Muscle layer of colon (tissue), 2 donors: ENCODE results near the gene LACRT.
"Not testable (repeated sequence)": the region's sequence is repeated elsewhere in the genome, so short reads cannot be mapped to it uniquely, and the experiment has no call there.

Source experiments
- H3K27ac ChIP-seq: one replicate; pipeline ENCODE4 v1.7.0; 2013; ENCODE audit warnings: low read depth, mild to moderate bottlenecking, low read length, moderate library complexity
- H3K27me3 ChIP-seq, 2 donors: one replicate each; pipeline ENCODE4 v1.7.0; 2013; ENCODE audit warnings: low read length in 2 of 2, mild to moderate bottlenecking in 2 of 2; ENCODE audit not compliant: insufficient read depth in 2 of 2, control insufficient read depth in 1 of 2
- H3K36me3 ChIP-seq: one replicate; pipeline ENCODE4 v1.7.0; 2013; ENCODE audit warnings: mild to moderate bottlenecking, low read length; ENCODE audit not compliant: insufficient read depth
- H3K4me1 ChIP-seq: one replicate; pipeline ENCODE4 v1.7.0; 2013; ENCODE audit warnings: mild to moderate bottlenecking, low read length; ENCODE audit not compliant: insufficient read depth
- H3K4me3 ChIP-seq, 2 donors: one replicate each; pipeline ENCODE4 v1.7.0; 2013; ENCODE audit warnings: low read length in 2 of 2, low read depth in 1 of 2, mild to moderate bottlenecking in 1 of 2, moderate library complexity in 1 of 2
- H3K9ac ChIP-seq: one replicate; pipeline ENCODE4 v1.7.0; 2013; ENCODE audit warnings: low read length
- H3K9me3 ChIP-seq: one replicate; pipeline ENCODE4 v1.7.0; 2013; ENCODE audit warnings: mild to moderate bottlenecking, low read length
- donor health status: abdominal sarcoma.
- donor health status: Adenocarcinoma of cecum.

The LACRT gene, protein sequence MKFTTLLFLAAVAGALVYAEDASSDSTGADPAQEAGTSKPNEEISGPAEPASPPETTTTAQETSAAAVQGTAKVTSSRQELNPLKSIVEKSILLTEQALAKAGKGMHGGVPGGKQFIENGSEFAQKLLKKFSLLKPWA

DNA sequence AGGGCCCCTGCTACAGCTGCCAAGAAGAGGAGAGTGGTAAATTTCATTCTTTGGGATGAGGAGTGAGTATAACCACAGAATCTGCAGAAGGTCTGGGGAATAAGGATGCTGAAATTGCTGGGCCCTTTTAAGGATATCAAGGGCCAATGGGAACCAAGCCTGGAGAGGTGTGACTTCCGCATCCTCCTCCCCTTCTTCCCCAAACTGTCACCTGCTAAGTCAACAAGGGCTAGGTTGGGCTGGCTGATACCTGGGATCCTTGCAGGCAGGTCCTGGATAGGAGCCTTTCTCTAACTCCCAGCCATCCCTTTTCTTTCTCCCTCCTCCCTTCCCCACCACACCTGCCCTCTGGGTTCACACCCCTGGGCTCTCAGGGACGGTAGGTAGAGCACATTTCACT is at the start of gene LACRT:
Gene LACRT, minus strand, starts transcription at position 101 of the 400 bp plus-strand sequence. Its CDS starts 54 bp downstream, at position 47.
- H3K27me3 ChIP-seq, result no peaks in the 10 kb centered on the region
- H3K36me3 ChIP-seq, result no peaks in the 10 kb centered on the region
- H3K9ac ChIP-seq, result no peak within 1 kb of the TSS
- H3K9me3 ChIP-seq, result no peaks in the 10 kb centered on the region
- H3K27ac ChIP-seq, result no peak within 1 kb of the TSS
- no peak within 1 kb of the TSS for H3K4me3 ChIP-seq
- no peaks in the 10 kb centered on the region for H3K4me1 ChIP-seq

DNA sequence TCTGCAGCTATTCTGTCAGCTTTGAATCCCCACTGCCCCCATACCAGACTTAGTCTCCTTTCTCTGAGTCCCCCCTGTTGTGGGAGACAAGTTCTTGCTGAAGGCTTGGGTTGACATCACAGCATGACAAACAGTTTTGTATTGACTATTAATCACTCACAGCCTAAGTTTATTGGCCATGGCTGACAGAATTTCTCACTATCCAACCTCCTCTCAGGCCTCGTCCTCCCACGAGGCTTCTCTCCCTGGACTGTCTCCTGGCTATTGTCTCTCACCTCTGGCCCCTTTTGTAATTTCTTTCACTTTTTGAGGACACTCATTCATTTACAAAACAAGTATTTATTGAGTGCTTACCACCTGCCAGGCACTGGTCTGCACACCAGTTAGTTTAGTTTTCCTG is 48.7 kb upstream of the LACRT start:
- H3K27me3 ChIP-seq, result no peaks in the 10 kb centered on the region
- H3K9ac ChIP-seq, result no peak overlapping the region
- no peaks in the 10 kb centered on the region for H3K4me1 ChIP-seq
- no peak overlapping the region for H3K27ac ChIP-seq
- H3K4me3 ChIP-seq, result no peak overlapping the region
- no peaks in the 10 kb centered on the region for H3K9me3 ChIP-seq
- H3K36me3 ChIP-seq, result no peaks in the 10 kb centered on the region

DNA sequence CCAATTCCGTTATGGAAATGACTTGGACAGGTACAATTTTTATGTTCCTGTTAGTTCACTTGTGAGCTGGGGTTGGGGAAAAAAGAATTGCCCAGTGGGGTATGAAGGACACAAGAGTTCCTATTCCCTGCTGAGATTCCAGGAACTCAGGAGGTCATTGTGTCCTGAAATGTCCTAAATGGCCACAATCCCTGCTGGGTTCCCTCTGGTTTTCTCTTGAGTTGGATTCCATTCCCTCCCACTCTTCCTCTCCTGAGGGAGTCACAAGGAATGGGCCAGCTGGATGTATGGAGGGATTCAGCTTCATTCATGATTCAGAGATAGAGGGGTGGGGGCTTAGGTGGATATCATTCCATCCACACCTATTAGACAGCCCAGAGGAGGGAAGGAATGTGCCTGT is 48.0 kb upstream of the LACRT start:
- H3K9ac ChIP-seq, result no peak overlapping the region
- no peak overlapping the region for H3K27ac ChIP-seq
- H3K4me1 ChIP-seq, result no peaks in the 10 kb centered on the region
- H3K4me3 ChIP-seq, result no peak overlapping the region
- no peaks in the 10 kb centered on the region for H3K36me3 ChIP-seq
- no peaks in the 10 kb centered on the region for H3K27me3 ChIP-seq
- H3K9me3 ChIP-seq, result no peaks in the 10 kb centered on the region

DNA sequence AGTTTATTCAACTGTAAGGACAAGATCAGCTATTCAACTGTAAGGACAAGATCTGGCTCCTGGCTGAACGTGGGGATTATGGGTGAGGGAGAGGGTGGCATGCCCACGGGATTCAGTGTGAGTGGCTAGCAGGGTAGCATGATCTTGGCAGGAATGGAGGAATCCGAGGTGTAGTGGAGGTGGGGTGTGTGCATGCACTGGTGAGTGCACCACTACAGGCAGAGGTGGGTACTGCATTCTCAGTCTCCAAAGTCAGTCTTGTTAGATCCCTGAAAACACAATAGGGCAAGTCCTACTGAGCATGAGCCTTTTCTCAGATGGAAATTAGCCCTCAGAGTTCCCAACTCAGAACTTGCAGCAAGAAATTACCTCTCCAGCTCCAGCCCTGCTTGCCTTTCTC is 45.7 kb upstream of the LACRT start:
- Histone ChIP-seq H3K27me3 (no peaks in the 10 kb centered on the region), H3K9me3 (no peaks in the 10 kb centered on the region), H3K9ac (no peak overlapping the region), H3K27ac (no peak overlapping the region), H3K4me3 (no peak overlapping the region), H3K4me1 (no peaks in the 10 kb centered on the region), H3K36me3 (no peaks in the 10 kb centered on the region)

DNA sequence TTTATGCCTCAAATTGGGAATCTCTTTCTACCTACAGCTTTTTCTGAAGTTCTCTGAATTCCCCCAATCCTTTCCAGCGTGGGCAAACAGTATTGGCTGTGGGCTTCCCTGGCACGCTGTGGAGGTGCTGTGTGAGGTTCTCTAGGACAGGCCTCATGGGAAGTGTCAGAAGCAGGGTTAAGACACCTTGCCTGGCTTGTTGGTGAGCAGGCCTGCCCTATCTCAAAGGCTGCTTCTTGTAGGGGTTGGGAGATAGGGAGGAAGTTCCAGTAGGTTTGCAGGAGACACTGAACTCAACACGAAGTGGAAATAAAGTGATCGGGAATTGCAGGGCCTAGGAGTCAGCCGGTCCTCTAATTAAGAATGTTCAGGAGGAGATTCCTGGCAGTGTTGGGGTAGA is 43.4 kb upstream of the LACRT start:
- Histone ChIP-seq H3K9ac (no peak overlapping the region), H3K9me3 (no peaks in the 10 kb centered on the region), H3K4me3 (no peak overlapping the region), H3K27me3 (no peaks in the 10 kb centered on the region), H3K36me3 (no peaks in the 10 kb centered on the region), H3K4me1 (no peaks in the 10 kb centered on the region), H3K27ac (no peak overlapping the region)

DNA sequence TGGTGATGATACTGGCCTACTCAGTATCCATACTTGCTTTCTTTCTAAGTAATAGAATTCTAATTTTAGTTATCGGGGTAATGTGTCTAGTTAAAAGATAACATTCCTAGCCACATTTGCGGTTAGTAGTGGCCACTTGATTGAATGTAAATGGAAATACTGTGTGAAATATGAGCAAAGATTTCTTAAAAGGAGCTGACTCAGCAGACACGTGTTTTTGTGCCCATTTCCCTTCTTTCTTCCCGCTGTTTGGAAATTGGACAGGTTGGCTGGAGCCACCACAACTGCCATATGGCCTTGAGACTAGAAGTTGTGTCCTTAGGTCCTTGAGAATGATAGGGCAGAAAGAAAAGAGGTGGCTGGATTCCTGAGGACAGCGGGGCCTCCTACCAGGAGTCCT is 33.2 kb upstream of the LACRT start:
- Histone ChIP-seq H3K9ac (no peak overlapping the region), H3K4me1 (no peaks in the 10 kb centered on the region), H3K9me3 (no peaks in the 10 kb centered on the region), H3K27ac (no peak overlapping the region), H3K4me3 (no peak overlapping the region), H3K36me3 (no peaks in the 10 kb centered on the region), H3K27me3 (no peaks in the 10 kb centered on the region)

DNA sequence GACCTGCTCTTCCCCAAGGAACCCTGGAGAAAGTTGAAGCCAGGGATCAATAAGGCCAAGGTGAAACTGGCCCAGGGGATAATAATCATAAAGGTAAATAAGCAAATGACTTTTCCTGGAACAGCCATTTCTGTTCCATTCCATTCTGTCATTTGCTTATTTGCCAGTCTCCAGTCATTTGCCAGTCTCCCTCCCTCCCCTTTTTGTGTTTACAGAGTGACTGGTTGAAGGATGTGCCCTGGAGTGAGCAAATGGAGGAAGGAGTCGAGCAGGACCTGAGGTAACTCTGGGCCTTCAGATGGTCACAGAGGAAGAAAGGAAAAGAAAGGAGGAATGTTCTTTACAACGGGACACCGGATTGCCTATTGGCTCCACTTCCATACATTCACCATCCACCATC is 31.3 kb upstream of the LACRT start:
- no peak overlapping the region for H3K4me3 ChIP-seq
- H3K9ac ChIP-seq, result no peak overlapping the region
- H3K27ac ChIP-seq, result no peak overlapping the region
- no peaks in the 10 kb centered on the region for H3K4me1 ChIP-seq
- H3K27me3 ChIP-seq, result no peaks in the 10 kb centered on the region
- H3K9me3 ChIP-seq, result no peaks in the 10 kb centered on the region
- no peaks in the 10 kb centered on the region for H3K36me3 ChIP-seq

DNA sequence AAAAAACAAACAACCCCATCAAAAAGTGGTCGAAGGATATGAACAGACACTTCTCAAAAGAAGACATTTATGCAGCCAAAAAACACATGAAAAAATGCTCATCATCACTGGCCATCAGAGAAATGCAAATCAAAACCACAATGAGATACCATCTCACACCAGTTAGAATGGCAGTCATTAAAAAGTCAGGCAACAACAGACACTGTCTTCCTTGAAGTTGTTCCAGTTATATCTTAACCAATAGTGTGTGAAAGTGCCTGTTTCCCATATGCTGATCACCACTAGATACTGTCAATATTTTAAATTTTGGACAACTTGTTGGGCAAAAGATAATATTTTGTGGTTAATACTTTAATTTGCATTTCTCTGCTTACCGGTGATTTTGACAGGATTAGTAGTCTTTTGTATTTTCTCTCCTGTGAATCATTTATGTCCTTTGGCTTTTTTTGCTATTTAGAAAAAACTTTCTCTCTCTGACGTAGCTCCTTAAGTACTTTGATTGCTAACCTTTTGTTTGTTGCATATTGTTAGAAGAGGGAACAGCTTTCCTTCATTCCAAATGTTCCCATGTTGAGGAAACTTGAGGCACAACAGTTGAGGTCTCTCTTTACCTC is 30.4 kb upstream of the LACRT start:
- H3K36me3 ChIP-seq, H3K4me3 ChIP-seq, H3K27ac ChIP-seq, H3K27me3 ChIP-seq, H3K9me3 ChIP-seq, H3K9ac ChIP-seq, H3K4me1 ChIP-seq: not testable (repeated sequence)

DNA sequence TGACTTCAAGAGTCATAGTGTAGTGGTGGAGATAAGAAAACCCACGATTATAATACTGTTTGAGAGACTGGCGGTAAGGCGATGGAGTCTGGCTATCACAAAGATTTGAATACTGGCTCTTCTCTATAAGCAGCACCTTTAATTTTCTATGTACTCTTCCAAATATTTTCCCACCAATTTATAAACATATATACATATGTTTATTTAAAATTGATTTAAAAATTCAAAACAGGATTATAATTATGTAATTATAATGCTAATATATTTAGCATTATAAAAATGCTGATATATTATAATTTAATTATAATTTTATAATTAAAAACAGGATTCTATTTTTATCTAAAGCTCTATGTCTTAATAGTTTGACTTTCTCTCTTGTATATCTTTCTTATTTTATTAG is 28.9 kb upstream of the LACRT start:
- H3K36me3 ChIP-seq, result no peaks in the 10 kb centered on the region
- H3K4me3 ChIP-seq, result no peak overlapping the region
- peaks cover 3% of the 10 kb centered on the region for H3K4me1 ChIP-seq
- H3K27ac ChIP-seq, result no peak overlapping the region
- no peaks in the 10 kb centered on the region for H3K27me3 ChIP-seq
- no peak overlapping the region for H3K9ac ChIP-seq
- H3K9me3 ChIP-seq, result no peaks in the 10 kb centered on the region

DNA sequence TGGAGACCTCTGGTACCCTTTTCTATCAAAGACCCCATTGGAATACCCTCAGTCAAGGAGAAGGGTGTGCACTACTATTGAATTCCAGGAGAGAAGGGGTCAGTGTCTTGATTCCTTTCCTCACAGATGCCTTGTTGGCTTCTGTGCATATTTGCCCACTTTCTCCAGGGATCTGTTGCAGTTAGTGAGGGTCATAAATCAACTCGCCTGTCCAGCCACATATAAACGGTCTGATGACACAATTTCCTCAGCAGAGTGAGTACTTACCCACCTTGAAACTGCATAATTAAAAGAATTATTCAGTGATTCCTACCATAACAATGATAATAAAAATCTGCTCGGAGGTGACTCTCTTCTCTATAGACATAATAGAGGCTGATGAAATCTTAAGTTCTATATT is 27.3 kb upstream of the LACRT start:
- Histone ChIP-seq H3K4me3 (no peak overlapping the region), H3K9me3 (no peaks in the 10 kb centered on the region), H3K27ac (no peak overlapping the region)

DNA sequence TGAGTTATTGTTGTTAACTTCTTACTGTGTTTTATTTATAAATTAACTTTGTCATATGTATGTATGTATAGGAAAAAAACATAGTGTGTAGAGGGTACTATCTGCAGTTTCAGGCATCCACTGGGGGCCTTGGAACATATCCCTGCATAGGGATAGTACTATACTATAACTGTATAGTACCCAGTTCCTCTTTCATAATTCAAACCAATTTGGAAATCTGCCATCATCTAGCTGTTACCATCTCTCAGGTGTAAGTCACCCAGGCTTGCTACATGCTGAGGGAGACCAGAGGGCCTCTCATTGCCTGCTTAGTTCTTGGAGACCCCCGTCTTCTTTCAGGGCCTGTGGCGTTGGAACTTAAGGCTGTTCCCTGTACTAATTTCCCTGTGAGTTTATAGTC is 26.4 kb upstream of the LACRT start:
- H3K27me3 ChIP-seq, result no peaks in the 10 kb centered on the region
- H3K36me3 ChIP-seq, result no peaks in the 10 kb centered on the region
- no peak overlapping the region for H3K27ac ChIP-seq
- H3K4me3 ChIP-seq, result no peak overlapping the region
- peaks cover 3% of the 10 kb centered on the region for H3K4me1 ChIP-seq
- H3K9ac ChIP-seq, result no peak overlapping the region
- H3K9me3 ChIP-seq, result no peaks in the 10 kb centered on the region

More for the DNA sequence above, 27.3 kb upstream of the LACRT start:
- no peaks in the 10 kb centered on the region for H3K36me3 ChIP-seq
- no peak overlapping the region for H3K9ac ChIP-seq
- no peaks in the 10 kb centered on the region for H3K27me3 ChIP-seq
- H3K4me1 ChIP-seq, result peaks cover 3% of the 10 kb centered on the region

DNA sequence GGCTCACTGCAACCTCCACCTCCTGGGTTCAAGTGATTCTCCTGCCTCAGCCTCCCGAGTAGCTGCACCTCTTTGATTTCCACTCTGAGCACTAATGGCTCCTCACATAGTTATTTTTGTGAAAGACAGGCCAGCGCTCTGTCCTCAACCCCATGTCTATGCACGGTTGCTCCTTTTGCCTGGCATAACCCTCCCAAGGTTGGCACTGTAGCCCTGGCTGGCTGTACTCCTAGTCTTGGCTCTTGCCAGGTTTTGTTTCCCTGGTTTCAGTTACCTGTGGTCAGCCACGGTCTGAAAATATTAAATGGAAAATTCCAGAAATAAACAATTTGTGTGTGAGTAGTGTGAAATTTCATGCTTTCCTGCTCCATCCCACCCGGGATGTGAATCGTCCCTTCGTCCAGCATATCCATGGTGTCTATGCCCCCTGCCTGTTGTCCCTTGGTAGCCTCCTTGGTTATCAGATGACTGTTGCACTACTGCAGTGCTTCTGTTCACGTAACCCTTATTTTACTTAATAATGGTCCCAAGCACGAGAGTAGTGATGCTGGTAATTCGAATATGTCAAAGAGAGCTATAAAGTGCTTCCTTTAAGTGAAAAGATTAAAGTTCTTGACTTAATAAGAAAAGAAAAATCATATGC is 25.7 kb upstream of the LACRT start:
- Histone ChIP-seq H3K27ac (no peak overlapping the region), H3K4me1 (peaks cover 3% of the 10 kb centered on the region), H3K27me3 (no peaks in the 10 kb centered on the region), H3K4me3 (no peak overlapping the region), H3K9ac (no peak overlapping the region), H3K36me3 (no peaks in the 10 kb centered on the region), H3K9me3 (no peaks in the 10 kb centered on the region)
